Measurements from ENCODE around the gene PSMD13. TPM values are rescaled to one million over a fixed set of nuclear protein-coding genes. Genes with fewer than 3 reads are reported as not detected.

PSMD13 gene
- polyA plus RNA-seq, 1 donor (not counting 4 experiments of a cell fraction or from before 2014, with no cell fraction given) = 184 TPM

DNA sequence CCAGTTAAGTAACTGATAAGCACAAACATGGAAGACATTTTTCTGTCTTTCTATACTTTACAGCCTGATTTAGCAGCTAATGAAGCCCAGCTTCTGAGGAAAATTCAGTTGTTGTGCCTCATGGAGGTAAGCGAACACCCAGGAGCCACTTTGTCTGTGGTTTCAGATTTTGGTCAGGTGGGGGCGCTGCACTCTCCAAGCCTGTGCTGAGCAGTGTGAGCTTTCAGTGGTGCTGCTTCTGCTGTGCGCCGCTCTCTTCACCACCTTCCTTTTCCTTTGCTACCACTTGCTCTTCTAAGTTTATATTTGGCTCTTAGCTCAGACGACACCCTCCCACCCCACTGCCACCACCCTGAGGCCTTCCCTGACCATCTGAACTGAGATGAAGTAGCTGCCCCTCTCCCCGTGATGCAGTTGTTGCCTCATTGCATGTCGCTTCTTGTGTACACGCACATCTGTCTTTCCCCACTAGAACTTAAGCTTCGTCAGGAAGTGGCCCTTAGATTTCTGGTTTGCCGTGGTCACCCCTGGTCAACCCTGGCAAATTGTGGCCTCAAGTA lies 14.0 kb downstream of the PSMD13 start:
- Histone ChIP-seq H3K27me3 (ENCODE audit: control insufficient read depth, extremely low read depth, insufficient read depth, low read length) (no peaks in the 10 kb centered on the region), H3K9me3 (ENCODE audit: control insufficient read depth, low read depth, low read length) (no peaks in the 10 kb centered on the region), H3K4me1 (ENCODE audit: control insufficient read depth, extremely low read depth, insufficient read depth, low read length) (no peaks in the 10 kb centered on the region), H3K27ac (ENCODE audit: control insufficient read depth, insufficient read depth, low read length) (no peak overlapping the region), H2AFZ (ENCODE audit: control insufficient read depth, low read length) (no peak overlapping the region), H3K36me3 (ENCODE audit: control insufficient read depth in 2 of 2, extremely low read depth in 1 of 2, insufficient read depth in 2 of 2, low read length in 2 of 2) (peaks cover 29 to 44% of the 10 kb centered on the region in 2 experiments), H3K9ac (ENCODE audit: control insufficient read depth, extremely low read depth, insufficient read depth, low read length) (no peak overlapping the region), H3K4me3 (ENCODE audit: control insufficient read depth in 2 of 3, extremely low read depth in 1 of 3, insufficient read depth in 2 of 3, low read depth in 1 of 3, low read length in 3 of 3) (no peak overlapping the region), H4K20me1 (ENCODE audit: control insufficient read depth, extremely low read depth, insufficient read depth, low read length) (no peaks in the 10 kb centered on the region), H3K9me1 (ENCODE audit: control insufficient read depth, extremely low read depth, insufficient read depth, low read length) (no peaks in the 10 kb centered on the region), H3K4me2 (ENCODE audit: control insufficient read depth, extremely low read depth, insufficient read depth, low read depth, low read length) (no peak overlapping the region), H3K79me2 (ENCODE audit: control insufficient read depth, insufficient read depth, low read length) (no peaks in the 10 kb centered on the region)
- dilution Hi-C loops (cut with MboI; ENCODE audit: extremely low pct_ligation_motif_present, low sequenced_read_pairs) = no loop called here
- TF ChIP-seq, protein P1, sequence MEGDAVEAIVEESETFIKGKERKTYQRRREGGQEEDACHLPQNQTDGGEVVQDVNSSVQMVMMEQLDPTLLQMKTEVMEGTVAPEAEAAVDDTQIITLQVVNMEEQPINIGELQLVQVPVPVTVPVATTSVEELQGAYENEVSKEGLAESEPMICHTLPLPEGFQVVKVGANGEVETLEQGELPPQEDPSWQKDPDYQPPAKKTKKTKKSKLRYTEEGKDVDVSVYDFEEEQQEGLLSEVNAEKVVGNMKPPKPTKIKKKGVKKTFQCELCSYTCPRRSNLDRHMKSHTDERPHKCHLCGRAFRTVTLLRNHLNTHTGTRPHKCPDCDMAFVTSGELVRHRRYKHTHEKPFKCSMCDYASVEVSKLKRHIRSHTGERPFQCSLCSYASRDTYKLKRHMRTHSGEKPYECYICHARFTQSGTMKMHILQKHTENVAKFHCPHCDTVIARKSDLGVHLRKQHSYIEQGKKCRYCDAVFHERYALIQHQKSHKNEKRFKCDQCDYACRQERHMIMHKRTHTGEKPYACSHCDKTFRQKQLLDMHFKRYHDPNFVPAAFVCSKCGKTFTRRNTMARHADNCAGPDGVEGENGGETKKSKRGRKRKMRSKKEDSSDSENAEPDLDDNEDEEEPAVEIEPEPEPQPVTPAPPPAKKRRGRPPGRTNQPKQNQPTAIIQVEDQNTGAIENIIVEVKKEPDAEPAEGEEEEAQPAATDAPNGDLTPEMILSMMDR (optimal IDR thresholded peaks at IDR 0.05 in 1 of 3, IDR thresholded peaks at IDR 0.05 in 1 of 3, conservative IDR thresholded peaks at IDR 0.05 in 1 of 3; ENCODE audit: extremely low read depth in 1 of 3, insufficient read depth in 2 of 3, low read length in 3 of 3) = peak; percentile 57 to 77 (median 67)
- no peak for TF ChIP-seq EZH2 (IDR thresholded peaks at IDR 0.05; ENCODE audit: low read length)
- DNase-seq (ENCODE audit: low read depth, low spot score) (no peak), FAIRE-seq (no peak)

DNA sequence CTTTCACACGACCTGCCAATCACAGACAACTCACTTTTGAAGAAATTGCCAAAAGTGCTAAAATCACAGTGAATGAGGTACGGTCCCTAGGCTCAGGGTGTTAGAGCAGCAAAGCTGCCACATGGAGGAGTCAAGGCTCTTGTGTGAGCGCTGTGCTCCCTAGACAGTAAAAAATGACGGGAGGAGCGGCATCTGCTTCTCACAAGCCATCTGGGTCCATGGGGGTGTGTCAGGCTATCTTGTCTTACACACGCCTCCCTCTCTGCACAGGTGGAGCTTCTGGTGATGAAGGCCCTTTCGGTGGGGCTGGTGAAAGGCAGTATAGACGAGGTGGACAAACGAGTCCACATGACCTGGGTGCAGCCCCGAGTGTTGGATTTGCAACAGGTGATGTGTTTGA lies 14.8 kb downstream of the PSMD13 start:
- Histone ChIP-seq H3K9me3 (ENCODE audit: control insufficient read depth, low read depth, low read length) (no peaks in the 10 kb centered on the region), H3K27me3 (ENCODE audit: control insufficient read depth, extremely low read depth, insufficient read depth, low read length) (no peaks in the 10 kb centered on the region), H4K20me1 (ENCODE audit: control insufficient read depth, extremely low read depth, insufficient read depth, low read length) (no peaks in the 10 kb centered on the region), H3K4me2 (ENCODE audit: control insufficient read depth, extremely low read depth, insufficient read depth, low read depth, low read length) (no peak overlapping the region), H3K27ac (ENCODE audit: control insufficient read depth, insufficient read depth, low read length) (no peak overlapping the region), H3K36me3 (ENCODE audit: control insufficient read depth in 2 of 2, extremely low read depth in 1 of 2, insufficient read depth in 2 of 2, low read length in 2 of 2) (peaks cover 28 to 39% of the 10 kb centered on the region in 2 experiments), H3K4me3 (ENCODE audit: control insufficient read depth in 2 of 3, extremely low read depth in 1 of 3, insufficient read depth in 2 of 3, low read depth in 1 of 3, low read length in 3 of 3) (no peak overlapping the region), H3K79me2 (ENCODE audit: control insufficient read depth, insufficient read depth, low read length) (no peaks in the 10 kb centered on the region), H3K4me1 (ENCODE audit: control insufficient read depth, extremely low read depth, insufficient read depth, low read length) (no peaks in the 10 kb centered on the region), H2AFZ (ENCODE audit: control insufficient read depth, low read length) (no peak overlapping the region), H3K9ac (ENCODE audit: control insufficient read depth, extremely low read depth, insufficient read depth, low read length) (no peak overlapping the region), H3K9me1 (ENCODE audit: control insufficient read depth, extremely low read depth, insufficient read depth, low read length) (no peaks in the 10 kb centered on the region)
- TF ChIP-seq, protein P1 (optimal IDR thresholded peaks at IDR 0.05 in 1 of 3, IDR thresholded peaks at IDR 0.05 in 1 of 3, conservative IDR thresholded peaks at IDR 0.05 in 1 of 3; ENCODE audit: extremely low read depth in 1 of 3, insufficient read depth in 2 of 3, low read length in 3 of 3) = no peak
- TF ChIP-seq EZH2 (IDR thresholded peaks at IDR 0.05; ENCODE audit: low read length) = no peak
- no peak for FAIRE-seq
- dilution Hi-C loops (cut with MboI; ENCODE audit: extremely low pct_ligation_motif_present, low sequenced_read_pairs) = no loop called here
- DNase-seq (ENCODE audit: low read depth, low spot score) = no peak

Data from keratinocyte (primary cell).